ENCODE measurements around the gene VMO1.

VMO1 gene

DNA sequence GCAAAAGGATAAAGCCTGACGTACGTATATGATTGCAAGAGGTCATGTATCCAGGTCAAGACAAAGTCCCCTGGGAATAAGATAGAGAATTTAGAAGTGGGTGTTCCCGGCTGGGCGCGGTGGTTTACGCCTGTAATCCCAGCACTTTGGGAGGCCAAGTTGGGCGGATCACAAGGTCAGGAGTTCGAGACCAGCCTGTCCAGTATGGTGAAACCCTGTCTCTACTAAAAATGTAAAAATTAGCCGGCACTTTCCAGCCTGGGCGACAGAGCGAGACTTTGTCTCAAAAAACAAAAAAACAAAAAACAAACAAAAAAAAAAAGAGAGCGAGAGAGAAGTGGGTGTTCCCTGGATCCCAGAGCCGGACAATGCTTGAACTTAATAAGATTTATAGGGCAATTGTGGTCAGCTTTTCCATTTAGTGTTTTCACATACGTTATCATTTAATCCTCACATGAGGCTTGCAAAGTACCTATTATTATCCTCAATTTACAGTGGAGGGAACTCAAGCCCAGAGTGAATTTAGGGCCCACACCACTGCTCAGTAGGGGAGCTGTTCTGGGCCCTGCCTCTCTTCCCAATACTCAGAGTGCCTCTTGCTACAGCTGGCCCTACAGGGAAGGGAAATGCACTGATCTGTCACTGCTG lies 2.1 kb upstream of the VMO1 start:
- H3K23ac ChIP-seq (ENCODE audit: low read length in 2 of 2) = no peak overlapping the region
- no peak overlapping the region for H4K91ac ChIP-seq (ENCODE audit: low read length)
- no peak overlapping the region for H4K8ac ChIP-seq (ENCODE audit: low read length)
- no peak overlapping the region for H3K4ac ChIP-seq (ENCODE audit: low read depth in 1 of 2, low read length in 2 of 2)
- peaks cover 15% of the 10 kb centered on the region for H3K4me1 ChIP-seq (ENCODE audit: control insufficient read depth, insufficient read depth, low read depth, low read length)
- H2AFZ ChIP-seq (ENCODE audit: low read depth, low read length) = no peak overlapping the region
- peaks cover 7% of the 10 kb centered on the region for H3K79me1 ChIP-seq (replicated peaks; ENCODE audit: low read length, poor library complexity, severe bottlenecking)
- peak overlapping the region in 1 of 2 experiments; percentile 86 for H3K4me3 ChIP-seq (ENCODE audit: insufficient read depth in 1 of 2, low read depth in 1 of 2, low read length in 2 of 2)
- 86% methylated on average over 11 of the region's 14 CpGs for WGBS
- no peak for DNase-seq
- H2BK120ac ChIP-seq (ENCODE audit: low read depth, low read length) = no peak overlapping the region
- H3K27me3 ChIP-seq (ENCODE audit: control insufficient read depth in 1 of 2, insufficient read depth in 1 of 2, low read length in 2 of 2) = peaks cover 3 to 23% of the 10 kb centered on the region in 2 experiments
- H3K27ac ChIP-seq (ENCODE audit: low read length, poor library complexity, severe bottlenecking) = no peak overlapping the region
- H2BK5ac ChIP-seq (ENCODE audit: low read depth, low read length, poor library complexity, severe bottlenecking) = no peak overlapping the region
- no peak overlapping the region for H2BK12ac ChIP-seq (ENCODE audit: low read length in 2 of 2)
- H3K9me3 ChIP-seq (ENCODE audit: control insufficient read depth, low read length) = no peaks in the 10 kb centered on the region
- H3K9ac ChIP-seq (ENCODE audit: low read length) = peak overlapping the region; percentile 86
- no peak overlapping the region for H3K14ac ChIP-seq (ENCODE audit: low read length in 2 of 2)
- peak overlapping the region; percentile 100 for H3K4me2 ChIP-seq (ENCODE audit: low read length, poor library complexity, severe bottlenecking)
- H2AK5ac ChIP-seq (ENCODE audit: low read length, severe bottlenecking) = no peak overlapping the region
- no peaks in the 10 kb centered on the region for H3K36me3 ChIP-seq (ENCODE audit: control insufficient read depth in 1 of 2, insufficient read depth in 2 of 2, low read depth in 1 of 2, low read length in 2 of 2)
- no peak overlapping the region for H3K18ac ChIP-seq (ENCODE audit: low read depth in 1 of 2, low read length in 2 of 2)
- H2BK15ac ChIP-seq (ENCODE audit: low read depth, poor library complexity, severe bottlenecking) = no peak overlapping the region

DNA sequence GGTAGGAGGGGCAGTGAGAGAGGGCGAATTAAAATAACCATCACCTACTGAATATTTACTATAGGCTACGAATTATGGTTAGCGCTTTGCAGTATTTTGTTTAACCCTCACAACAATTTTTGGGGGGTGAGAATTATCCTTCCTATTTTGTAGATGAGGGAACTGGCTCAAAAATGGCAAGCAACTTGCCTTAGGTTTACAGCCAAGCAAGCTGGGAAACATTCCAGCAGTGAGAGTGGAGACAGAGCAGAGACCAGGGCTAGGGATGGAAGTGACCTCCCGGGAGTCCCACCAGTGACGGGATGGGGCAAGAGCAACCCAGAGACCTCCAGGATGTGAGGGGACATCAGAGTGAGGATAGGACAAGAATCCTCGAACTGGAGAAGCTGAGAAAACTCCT lies 352 bp upstream of the VMO1 start:
- Histone ChIP-seq H2AK5ac (ENCODE audit: low read length, severe bottlenecking) (no peak overlapping the region), H3K4me1 (ENCODE audit: control insufficient read depth, insufficient read depth, low read depth, low read length) (peaks cover 15% of the 10 kb centered on the region), H4K8ac (ENCODE audit: low read length) (no peak overlapping the region), H3K27ac (ENCODE audit: low read length, poor library complexity, severe bottlenecking) (no peak overlapping the region), H3K4me2 (ENCODE audit: low read length, poor library complexity, severe bottlenecking) (no peak overlapping the region), H3K4ac (ENCODE audit: low read depth in 1 of 2, low read length in 2 of 2) (no peak overlapping the region), H3K18ac (ENCODE audit: low read depth in 1 of 2, low read length in 2 of 2) (no peak overlapping the region), H2AFZ (ENCODE audit: low read depth, low read length) (no peak overlapping the region), H3K27me3 (ENCODE audit: control insufficient read depth in 1 of 2, insufficient read depth in 1 of 2, low read length in 2 of 2) (peaks cover 8 to 34% of the 10 kb centered on the region in 2 experiments), H3K9me3 (ENCODE audit: control insufficient read depth, low read length) (no peaks in the 10 kb centered on the region), H3K9ac (ENCODE audit: low read length) (peak overlapping the region; percentile 46), H2BK12ac (ENCODE audit: low read length in 2 of 2) (no peak overlapping the region), H2BK120ac (ENCODE audit: low read depth, low read length) (no peak overlapping the region), H3K4me3 (ENCODE audit: insufficient read depth in 1 of 2, low read depth in 1 of 2, low read length in 2 of 2) (peak overlapping the region in 1 of 2 experiments; percentile 69), H2BK15ac (ENCODE audit: low read depth, poor library complexity, severe bottlenecking) (no peak overlapping the region), H3K14ac (ENCODE audit: low read length in 2 of 2) (no peak overlapping the region), H4K91ac (ENCODE audit: low read length) (no peak overlapping the region), H3K36me3 (ENCODE audit: control insufficient read depth in 1 of 2, insufficient read depth in 2 of 2, low read depth in 1 of 2, low read length in 2 of 2) (no peaks in the 10 kb centered on the region), H2BK5ac (ENCODE audit: low read depth, low read length, poor library complexity, severe bottlenecking) (no peak overlapping the region), H3K79me1 (replicated peaks; ENCODE audit: low read length, poor library complexity, severe bottlenecking) (peaks cover 7% of the 10 kb centered on the region), H3K23ac (ENCODE audit: low read length in 2 of 2) (peak overlapping the region in 1 of 2 experiments; percentile 9)
- WGBS = 86% methylated on average over 5 of the region's 6 CpGs
- no peak for DNase-seq

DNA sequence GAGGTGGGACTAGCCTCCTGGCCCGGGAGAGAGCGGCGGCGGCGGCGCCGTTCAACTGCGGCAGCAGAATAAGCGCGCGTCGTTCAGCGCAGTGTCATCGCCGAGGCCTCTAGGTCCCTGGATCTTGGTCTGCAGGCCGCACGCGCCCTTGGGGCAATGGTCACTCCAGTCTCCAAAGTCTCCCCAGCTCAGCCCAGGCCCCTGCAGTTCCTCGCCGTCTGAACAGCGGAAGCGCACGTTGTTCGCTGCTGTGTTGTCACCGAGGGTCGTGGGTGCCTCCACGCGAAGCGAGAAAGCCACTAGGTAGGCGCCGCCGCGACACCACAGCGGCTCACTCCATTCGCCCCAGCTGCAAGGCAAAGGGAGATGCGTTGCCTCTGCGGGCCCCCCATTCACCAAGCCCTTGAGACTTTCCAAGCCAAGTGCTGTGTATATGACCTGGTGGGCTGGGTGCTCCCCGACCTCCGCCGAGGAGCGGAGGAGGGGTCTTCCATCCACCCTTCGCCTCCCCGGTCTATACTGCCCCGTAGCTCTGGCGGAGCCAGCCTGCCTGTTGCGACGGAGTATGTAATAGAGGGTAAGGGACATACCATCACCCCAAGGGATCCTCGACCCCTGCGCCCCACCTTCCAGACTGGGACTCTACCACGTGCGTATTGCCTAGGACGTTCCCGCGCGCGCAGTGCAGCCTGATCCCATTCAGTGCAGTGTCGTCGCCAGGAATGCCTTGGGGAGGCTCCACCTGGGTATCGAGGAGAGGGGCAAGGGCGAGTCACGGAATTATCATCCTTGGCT lies 656 bp downstream of the VMO1 start:
- Histone ChIP-seq H2AFZ (ENCODE audit: low read depth, low read length) (no peak overlapping the region), H3K4me2 (ENCODE audit: low read length, poor library complexity, severe bottlenecking) (no peak overlapping the region), H3K14ac (ENCODE audit: low read length in 2 of 2) (no peak overlapping the region), H3K36me3 (ENCODE audit: control insufficient read depth in 1 of 2, insufficient read depth in 2 of 2, low read depth in 1 of 2, low read length in 2 of 2) (no peaks in the 10 kb centered on the region), H2BK5ac (ENCODE audit: low read depth, low read length, poor library complexity, severe bottlenecking) (no peak overlapping the region), H2AK5ac (ENCODE audit: low read length, severe bottlenecking) (no peak overlapping the region), H3K4me1 (ENCODE audit: control insufficient read depth, insufficient read depth, low read depth, low read length) (peaks cover 15% of the 10 kb centered on the region), H3K27me3 (ENCODE audit: control insufficient read depth in 1 of 2, insufficient read depth in 1 of 2, low read length in 2 of 2) (peaks cover 8 to 39% of the 10 kb centered on the region in 2 experiments), H3K4me3 (ENCODE audit: insufficient read depth in 1 of 2, low read depth in 1 of 2, low read length in 2 of 2) (peak overlapping the region in 1 of 2 experiments; percentile 69), H2BK15ac (ENCODE audit: low read depth, poor library complexity, severe bottlenecking) (no peak overlapping the region), H3K4ac (ENCODE audit: low read depth in 1 of 2, low read length in 2 of 2) (no peak overlapping the region), H3K23ac (ENCODE audit: low read length in 2 of 2) (no peak overlapping the region), H3K27ac (ENCODE audit: low read length, poor library complexity, severe bottlenecking) (no peak overlapping the region), H3K18ac (ENCODE audit: low read depth in 1 of 2, low read length in 2 of 2) (no peak overlapping the region), H3K9ac (ENCODE audit: low read length) (peak overlapping the region; percentile 46), H2BK12ac (ENCODE audit: low read length in 2 of 2) (no peak overlapping the region), H2BK120ac (ENCODE audit: low read depth, low read length) (no peak overlapping the region), H3K79me1 (replicated peaks; ENCODE audit: low read length, poor library complexity, severe bottlenecking) (peaks cover 7% of the 10 kb centered on the region), H4K8ac (ENCODE audit: low read length) (no peak overlapping the region), H3K9me3 (ENCODE audit: control insufficient read depth, low read length) (no peaks in the 10 kb centered on the region), H4K91ac (ENCODE audit: low read length) (no peak overlapping the region)
- 93% methylated on average over 61 of the region's 61 CpGs for WGBS
- DNase-seq = no peak

DNA sequence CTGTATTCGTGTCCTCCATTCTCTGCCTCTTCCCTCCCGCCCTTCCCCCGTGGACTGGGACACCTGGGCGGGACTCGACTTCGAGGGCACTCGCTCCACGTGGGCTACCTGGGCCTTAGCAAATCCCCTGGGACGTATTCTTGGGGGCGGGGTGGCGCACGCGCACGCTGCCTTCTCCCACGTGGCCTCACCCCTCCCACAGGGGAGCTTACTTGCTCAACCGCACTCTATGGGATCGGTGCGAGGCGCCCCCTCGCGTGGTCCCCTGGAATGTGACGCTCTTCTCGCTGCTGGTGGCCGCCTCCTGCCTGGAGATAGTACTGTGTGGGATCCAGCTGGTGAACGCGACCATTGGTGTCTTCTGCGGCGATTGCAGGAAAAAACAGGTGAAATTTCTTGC lies 3.5 kb downstream of the VMO1 start:
- no peak overlapping the region for H3K23ac ChIP-seq (ENCODE audit: low read length in 2 of 2)
- no peak overlapping the region for H2BK15ac ChIP-seq (ENCODE audit: low read depth, poor library complexity, severe bottlenecking)
- DNase-seq = no peak
- H4K8ac ChIP-seq (ENCODE audit: low read length) = no peak overlapping the region
- no peak overlapping the region for H4K91ac ChIP-seq (ENCODE audit: low read length)
- H3K36me3 ChIP-seq (ENCODE audit: control insufficient read depth in 1 of 2, insufficient read depth in 2 of 2, low read depth in 1 of 2, low read length in 2 of 2) = no peaks in the 10 kb centered on the region
- no peaks in the 10 kb centered on the region for H3K79me1 ChIP-seq (replicated peaks; ENCODE audit: low read length, poor library complexity, severe bottlenecking)
- WGBS = 73% methylated on average over 28 of the region's 28 CpGs
- H2BK5ac ChIP-seq (ENCODE audit: low read depth, low read length, poor library complexity, severe bottlenecking) = no peak overlapping the region
- H3K9me3 ChIP-seq (ENCODE audit: control insufficient read depth, low read length) = no peaks in the 10 kb centered on the region
- H3K27ac ChIP-seq (ENCODE audit: low read length, poor library complexity, severe bottlenecking) = no peak overlapping the region
- H3K4me1 ChIP-seq (ENCODE audit: control insufficient read depth, insufficient read depth, low read depth, low read length) = peaks cover 2% of the 10 kb centered on the region
- no peak overlapping the region for H2AK5ac ChIP-seq (ENCODE audit: low read length, severe bottlenecking)
- no peak overlapping the region for H3K18ac ChIP-seq (ENCODE audit: low read depth in 1 of 2, low read length in 2 of 2)
- H3K4me2 ChIP-seq (ENCODE audit: low read length, poor library complexity, severe bottlenecking) = no peak overlapping the region
- no peak overlapping the region for H3K4ac ChIP-seq (ENCODE audit: low read depth in 1 of 2, low read length in 2 of 2)
- no peak overlapping the region for H2AFZ ChIP-seq (ENCODE audit: low read depth, low read length)
- H2BK12ac ChIP-seq (ENCODE audit: low read length in 2 of 2) = no peak overlapping the region
- no peak overlapping the region for H3K4me3 ChIP-seq (ENCODE audit: insufficient read depth in 1 of 2, low read depth in 1 of 2, low read length in 2 of 2)
- no peak overlapping the region for H3K14ac ChIP-seq (ENCODE audit: low read length in 2 of 2)
- H2BK120ac ChIP-seq (ENCODE audit: low read depth, low read length) = no peak overlapping the region
- H3K27me3 ChIP-seq (ENCODE audit: control insufficient read depth in 1 of 2, insufficient read depth in 1 of 2, low read length in 2 of 2) = peaks cover 19 to 60% of the 10 kb centered on the region in 2 experiments
- no peak overlapping the region for H3K9ac ChIP-seq (ENCODE audit: low read length)

All from mesenchymal stem cell (in vitro differentiated cells and primary cell).